ENCODE results near the gene UBE2E2. TPM values are rescaled to one million over a fixed set of nuclear protein-coding genes. Genes with fewer than 3 reads are reported as not detected.
A peak's percentile ranks its signal among the peaks of the same experiment; 100 is the strongest.

UBE2E2 gene
- total RNA-seq, 1 donor from 2014 or later, result 55.8 TPM

DNA sequence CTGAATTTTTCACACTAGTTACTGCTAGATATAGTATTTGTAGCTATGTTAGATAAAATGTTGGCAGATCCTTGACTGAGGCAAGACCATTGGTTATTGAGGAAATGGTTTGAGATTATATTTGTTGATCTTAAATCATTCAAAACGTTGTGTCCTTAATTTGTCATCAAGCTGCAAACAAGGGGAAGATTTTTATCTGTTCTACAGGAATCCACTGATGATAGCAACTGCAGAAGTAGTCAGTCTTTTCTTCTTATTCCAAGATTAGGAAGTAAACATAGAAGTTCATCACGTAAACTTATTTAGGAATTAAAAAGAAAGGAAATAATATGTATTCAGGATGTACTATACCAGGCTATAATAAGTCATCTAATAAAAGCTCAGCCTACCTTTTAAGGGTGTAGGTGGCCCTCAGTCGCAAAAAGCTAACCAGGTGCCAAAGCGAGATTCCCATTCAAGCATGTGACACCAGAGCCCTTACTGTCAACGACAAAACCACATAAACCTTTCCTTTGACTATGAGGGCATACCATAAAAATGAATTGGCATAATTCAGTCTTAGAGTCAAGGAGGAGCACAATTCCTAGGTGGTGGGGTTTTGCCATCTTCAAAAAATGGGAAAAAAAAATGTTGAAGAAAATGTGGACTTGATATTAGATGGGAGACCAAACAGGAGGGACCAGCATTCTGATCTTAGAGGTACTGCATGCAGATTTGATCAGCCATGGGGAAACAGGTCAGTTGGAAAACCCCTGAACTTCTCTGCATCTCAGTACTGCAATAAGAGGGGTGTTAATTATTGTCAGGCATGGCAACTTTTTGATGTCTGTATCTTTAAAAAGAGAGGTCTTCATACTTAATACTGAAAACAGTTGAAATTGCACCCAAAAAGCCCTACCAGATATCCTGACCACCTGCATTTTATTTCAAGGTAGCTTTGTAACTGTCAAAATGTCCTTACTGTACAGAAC lies 390.1 kb downstream of the UBE2E2 start:
- Mint-ChIP-seq H3K36me3 (peaks cover 8% of the 10 kb centered on the region), H3K27me3 (no peaks in the 10 kb centered on the region), H3K4me3 (no peak overlapping the region), H3K4me1 (ENCODE audit: unreplicated experiment) (peaks cover 43% of the 10 kb centered on the region), H3K9me3 (peaks cover 7% of the 10 kb centered on the region), H3K27ac (no peak overlapping the region)
- TF ChIP-seq, protein P1, sequence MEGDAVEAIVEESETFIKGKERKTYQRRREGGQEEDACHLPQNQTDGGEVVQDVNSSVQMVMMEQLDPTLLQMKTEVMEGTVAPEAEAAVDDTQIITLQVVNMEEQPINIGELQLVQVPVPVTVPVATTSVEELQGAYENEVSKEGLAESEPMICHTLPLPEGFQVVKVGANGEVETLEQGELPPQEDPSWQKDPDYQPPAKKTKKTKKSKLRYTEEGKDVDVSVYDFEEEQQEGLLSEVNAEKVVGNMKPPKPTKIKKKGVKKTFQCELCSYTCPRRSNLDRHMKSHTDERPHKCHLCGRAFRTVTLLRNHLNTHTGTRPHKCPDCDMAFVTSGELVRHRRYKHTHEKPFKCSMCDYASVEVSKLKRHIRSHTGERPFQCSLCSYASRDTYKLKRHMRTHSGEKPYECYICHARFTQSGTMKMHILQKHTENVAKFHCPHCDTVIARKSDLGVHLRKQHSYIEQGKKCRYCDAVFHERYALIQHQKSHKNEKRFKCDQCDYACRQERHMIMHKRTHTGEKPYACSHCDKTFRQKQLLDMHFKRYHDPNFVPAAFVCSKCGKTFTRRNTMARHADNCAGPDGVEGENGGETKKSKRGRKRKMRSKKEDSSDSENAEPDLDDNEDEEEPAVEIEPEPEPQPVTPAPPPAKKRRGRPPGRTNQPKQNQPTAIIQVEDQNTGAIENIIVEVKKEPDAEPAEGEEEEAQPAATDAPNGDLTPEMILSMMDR (conservative IDR thresholded peaks at IDR 0.05), result no peak
- DNase-seq (ENCODE audit: extremely low spot score, unreplicated experiment), result no peak

DNA sequence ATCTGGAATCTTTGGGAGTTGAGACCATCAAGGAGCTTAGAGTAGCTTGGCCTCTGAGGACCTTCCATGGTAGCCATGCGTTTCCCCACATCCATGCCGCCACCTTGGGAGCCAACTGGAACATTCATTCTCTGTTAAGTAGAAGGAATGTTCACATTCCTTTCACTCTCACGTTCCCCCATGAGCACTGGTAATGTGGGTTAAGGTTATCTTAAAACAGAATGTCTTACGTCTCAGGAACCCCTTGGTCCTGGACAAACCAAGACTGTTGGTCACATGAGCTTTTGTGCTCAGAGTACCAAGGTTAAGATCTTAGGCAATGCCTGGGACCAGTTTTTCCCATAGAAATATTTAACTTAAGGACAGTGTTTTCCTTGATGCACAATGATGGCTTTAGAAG lies 390.9 kb downstream of the UBE2E2 start:
- no peak overlapping the region for H3K4me3 Mint-ChIP-seq
- peaks cover 40% of the 10 kb centered on the region for H3K4me1 Mint-ChIP-seq (ENCODE audit: unreplicated experiment)
- no peak for DNase-seq (ENCODE audit: extremely low spot score, unreplicated experiment)
- peaks cover 11% of the 10 kb centered on the region for H3K36me3 Mint-ChIP-seq
- peaks cover 7% of the 10 kb centered on the region for H3K9me3 Mint-ChIP-seq
- H3K27me3 Mint-ChIP-seq, result no peaks in the 10 kb centered on the region
- TF ChIP-seq, protein P1 (conservative IDR thresholded peaks at IDR 0.05), result no peak
- H3K27ac Mint-ChIP-seq, result no peak overlapping the region

DNA sequence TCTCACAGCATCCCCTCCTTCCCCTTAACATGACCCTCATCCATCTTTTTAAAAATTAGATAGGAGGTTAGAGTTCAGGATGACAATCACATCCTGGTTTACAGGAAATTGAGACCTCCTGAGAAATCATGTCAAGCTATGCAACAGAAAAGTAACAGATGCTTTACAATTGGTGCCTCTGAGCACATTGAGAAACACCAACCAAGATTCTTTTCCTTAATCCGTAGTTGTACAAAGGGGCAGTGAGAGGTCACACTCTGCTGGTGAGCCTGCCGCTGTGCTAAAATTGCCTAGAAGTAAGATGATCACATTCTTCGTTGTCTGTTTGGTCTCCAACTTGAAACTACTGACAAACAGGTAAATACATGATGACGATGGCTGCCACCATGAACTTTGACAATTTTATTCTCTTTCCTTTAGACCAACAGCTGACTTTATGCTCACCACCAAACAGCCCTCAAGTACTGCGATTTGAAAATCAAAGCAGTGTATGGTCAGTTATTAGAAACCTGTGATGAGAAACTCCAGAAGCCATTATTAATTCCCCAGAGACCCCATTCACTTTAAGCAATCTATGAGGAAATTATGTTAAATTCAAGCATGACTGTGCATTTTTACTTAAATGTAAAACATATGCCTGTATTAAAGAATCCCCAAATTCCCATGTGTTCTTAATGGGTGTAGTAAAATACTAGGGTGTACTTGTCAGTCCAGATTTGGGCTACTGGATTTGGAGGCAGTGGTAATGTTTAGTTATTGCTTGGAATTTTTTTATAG lies 392.0 kb downstream of the UBE2E2 start:
- Mint-ChIP-seq H3K27me3 (no peaks in the 10 kb centered on the region), H3K9me3 (peaks cover 7% of the 10 kb centered on the region), H3K4me1 (ENCODE audit: unreplicated experiment) (peaks cover 34% of the 10 kb centered on the region), H3K36me3 (peaks cover 11% of the 10 kb centered on the region), H3K4me3 (peak overlapping the region; percentile 54), H3K27ac (no peak overlapping the region)
- TF ChIP-seq, protein P1 (conservative IDR thresholded peaks at IDR 0.05), result no peak
- no peak for DNase-seq (ENCODE audit: extremely low spot score, unreplicated experiment)

DNA sequence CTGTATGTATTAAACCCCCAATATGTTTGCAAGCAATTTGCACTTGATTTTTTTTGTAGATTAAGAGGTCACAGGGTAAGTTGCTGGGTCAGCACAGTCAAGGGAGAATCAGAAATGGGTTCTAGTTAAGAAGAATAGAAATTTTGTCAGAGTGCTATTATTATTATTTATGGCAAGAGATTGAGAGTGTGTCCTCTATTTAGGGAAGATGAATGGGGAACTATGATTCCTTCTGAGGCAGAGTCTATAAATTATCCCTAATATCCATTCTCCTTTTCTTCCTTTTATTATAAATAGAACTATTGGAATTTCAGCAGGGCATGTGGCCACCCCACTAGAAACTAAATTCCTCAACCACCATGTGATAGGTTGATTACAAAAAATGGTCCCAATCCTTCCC lies 392.7 kb downstream of the UBE2E2 start:
- TF ChIP-seq, protein P1 (conservative IDR thresholded peaks at IDR 0.05), result no peak
- Mint-ChIP-seq H3K4me1 (ENCODE audit: unreplicated experiment) (peaks cover 28% of the 10 kb centered on the region), H3K27me3 (no peaks in the 10 kb centered on the region), H3K4me3 (no peak overlapping the region), H3K36me3 (peaks cover 11% of the 10 kb centered on the region), H3K27ac (no peak overlapping the region), H3K9me3 (peaks cover 7% of the 10 kb centered on the region)
- no peak for DNase-seq (ENCODE audit: extremely low spot score, unreplicated experiment)

DNA sequence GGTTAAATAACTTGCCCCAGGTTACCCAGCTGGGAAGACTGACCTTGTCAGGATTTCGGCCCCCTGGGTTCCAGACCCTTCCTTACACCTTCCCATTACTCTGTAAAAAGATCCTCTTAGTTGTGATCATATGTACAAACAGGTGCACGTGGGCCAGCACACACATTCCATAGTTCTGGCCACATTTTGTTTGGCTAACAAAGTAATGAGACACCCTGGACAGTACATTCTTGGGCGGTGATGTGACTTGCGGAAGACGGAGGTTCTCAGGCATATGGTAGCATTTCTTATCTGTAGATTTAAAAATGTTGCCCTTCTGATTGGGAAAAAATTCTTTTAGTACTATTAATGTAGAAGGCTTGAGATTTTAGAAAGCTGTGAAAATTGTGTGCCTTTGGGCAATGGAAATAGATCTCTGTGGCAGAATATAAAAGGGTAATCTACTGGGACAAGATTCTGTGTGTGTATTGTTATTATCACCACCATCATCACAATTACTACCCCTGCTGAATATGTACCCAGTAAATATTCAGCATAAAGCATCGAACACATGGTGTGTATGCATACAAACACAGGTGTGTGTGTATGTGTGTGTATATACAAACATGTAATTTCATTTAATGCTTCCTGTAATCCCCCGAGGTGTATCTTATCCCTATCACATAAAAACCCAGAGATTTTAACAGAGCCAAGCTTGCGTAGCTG lies 397.2 kb downstream of the UBE2E2 start:
- Mint-ChIP-seq H3K36me3 (peaks cover 11% of the 10 kb centered on the region), H3K4me1 (ENCODE audit: unreplicated experiment) (peaks cover 25% of the 10 kb centered on the region), H3K27me3 (no peaks in the 10 kb centered on the region)

More for the DNA sequence above, 397.2 kb downstream of the UBE2E2 start:
- DNase-seq (ENCODE audit: extremely low spot score, unreplicated experiment), result no peak
- Mint-ChIP-seq H3K9me3 (peaks cover 7% of the 10 kb centered on the region), H3K27ac (no peak overlapping the region), H3K4me3 (no peak overlapping the region)
- TF ChIP-seq, protein P1 (conservative IDR thresholded peaks at IDR 0.05), result no peak
